Neuronal stem cell (in vitro differentiated cells): ENCODE data around the gene CCL26.

Experiments used
- DNase-seq: peaks from one replicate; pipeline ENCODE4 v3.0.0-alpha.2; 2013; ENCODE audit warnings: low spot score
- H2AFZ ChIP-seq: one replicate; pipeline ENCODE4 v1.6.1; 2013; ENCODE audit warnings: mild to moderate bottlenecking, low read length, inconsistent platforms
- H2AK5ac ChIP-seq: 2 replicates; pipeline ENCODE4 v1.6.1; 2013; ENCODE audit warnings: low read depth, mild to moderate bottlenecking, inconsistent platforms, low read length, moderate library complexity, mixed read lengths
- H2BK120ac ChIP-seq: 2 replicates; pipeline ENCODE4 v1.6.1; 2013; ENCODE audit warnings: low read depth, mild to moderate bottlenecking, inconsistent platforms, low read length, moderate library complexity, mixed read lengths
- H2BK12ac ChIP-seq: one replicate; pipeline ENCODE4 v1.6.1; 2013; ENCODE audit warnings: low read length, inconsistent platforms
- H2BK15ac ChIP-seq: 2 replicates; pipeline ENCODE4 v1.6.1; 2013; ENCODE audit warnings: mild to moderate bottlenecking, low read length, inconsistent platforms, mixed read lengths
- H2BK5ac ChIP-seq: one replicate; pipeline ENCODE4 v1.6.1; 2013; ENCODE audit warnings: inconsistent platforms, mild to moderate bottlenecking, low read length, moderate library complexity
- H3K14ac ChIP-seq: one replicate; pipeline ENCODE4 v1.6.1; 2013; ENCODE audit warnings: low read length, inconsistent platforms
- H3K18ac ChIP-seq: 2 replicates; pipeline ENCODE4 v1.6.1; 2013; ENCODE audit warnings: low read length, inconsistent platforms
- H3K23ac ChIP-seq: 2 replicates; pipeline ENCODE4 v1.6.1; 2013; ENCODE audit warnings: low read depth, mild to moderate bottlenecking, mixed read lengths, low read length, inconsistent platforms; ENCODE audit not compliant: poor library complexity
- H3K27ac ChIP-seq: replicated peaks from 3 replicates; pipeline ENCODE4 v1.5.1; 2013; ENCODE audit warnings: low read length, inconsistent platforms
- H3K27me3 ChIP-seq, 3 experiments: 2 replicates each; pipeline ENCODE4 v1.6.1; 2013; ENCODE audit warnings: low read length in 3 of 3, mild to moderate bottlenecking in 2 of 3, inconsistent platforms in 1 of 3, low read depth in 1 of 3, mixed read lengths in 1 of 3, moderate library complexity in 1 of 3; ENCODE audit not compliant: control insufficient read depth in 3 of 3, insufficient read depth in 3 of 3
- H3K36me3 ChIP-seq, 2 donors: replicated peaks in 1 of 2; 2 replicates each; pipeline ENCODE4 v1.6.1; 2013; ENCODE audit warnings: low read length in 2 of 2; ENCODE audit not compliant: control insufficient read depth in 2 of 2, insufficient read depth in 2 of 2
- H3K4ac ChIP-seq: 2 replicates; pipeline ENCODE4 v1.6.1; 2013; ENCODE audit warnings: inconsistent platforms, mild to moderate bottlenecking, low read length, moderate library complexity
- H3K4me1 ChIP-seq, 2 donors: 1 replicate in 1 of 2; 2 replicates in 1 of 2; pipeline ENCODE4 v1.6.1; 2013; ENCODE audit warnings: low read length in 2 of 2, low read depth in 1 of 2; ENCODE audit not compliant: control insufficient read depth in 2 of 2, insufficient read depth in 1 of 2
- H3K4me2 ChIP-seq: one replicate; pipeline ENCODE4 v1.6.1; 2013; ENCODE audit warnings: mild to moderate bottlenecking, low read length, inconsistent platforms; ENCODE audit not compliant: insufficient read depth, poor library complexity, severe bottlenecking
- H3K4me3 ChIP-seq, 2 donors: 2 replicates each; pipeline ENCODE4 v1.5.1; 2013; ENCODE audit warnings: low read length in 2 of 2, mild to moderate bottlenecking in 2 of 2, inconsistent platforms in 1 of 2, moderate library complexity in 1 of 2
- H3K79me1 ChIP-seq: one replicate; pipeline ENCODE4 v1.6.1; 2013; ENCODE audit warnings: low read depth, mild to moderate bottlenecking, inconsistent platforms, low read length, moderate library complexity
- H3K9ac ChIP-seq: one replicate; pipeline ENCODE4 v1.6.1; 2013; ENCODE audit warnings: mild to moderate bottlenecking, low read depth, low read length, inconsistent platforms; ENCODE audit not compliant: poor library complexity
- H3K9me3 ChIP-seq, 2 donors: replicated peaks in 1 of 2; 2 replicates each; pipeline versions ENCODE3 to v1.6.1; 2013; ENCODE audit warnings: low read length in 2 of 2, mild to moderate bottlenecking in 2 of 2, inconsistent platforms in 1 of 2, low read depth in 1 of 2, mixed read lengths in 1 of 2, moderate library complexity in 1 of 2; ENCODE audit not compliant: control insufficient read depth in 2 of 2, insufficient read depth in 1 of 2
- H4K8ac ChIP-seq: one replicate; pipeline ENCODE4 v1.6.1; 2013; ENCODE audit warnings: low read depth, mild to moderate bottlenecking, inconsistent platforms, low read length, moderate library complexity
- H4K91ac ChIP-seq: one replicate; pipeline ENCODE4 v1.6.1; 2013; ENCODE audit warnings: low read length, low read depth, mild to moderate bottlenecking, inconsistent platforms; ENCODE audit not compliant: poor library complexity
- WGBS, 2 donors: extraction: QIAGEN DNeasy Blood & Tissue Kit; methylation state at CpG; one replicate each; pipeline ENCODE4 v1.1.7; 2013; ENCODE audit warnings: missing lambda C conversion rate in 2 of 2, mixed read lengths in 1 of 2; ENCODE audit not compliant: insufficient read length in 2 of 2, insufficient replicate concordance in 1 of 2; ENCODE audit errors: extremely low coverage in 2 of 2; 5-methylcytosine and 5-hydroxymethylcytosine counted together

Gene CCL26

DNA sequence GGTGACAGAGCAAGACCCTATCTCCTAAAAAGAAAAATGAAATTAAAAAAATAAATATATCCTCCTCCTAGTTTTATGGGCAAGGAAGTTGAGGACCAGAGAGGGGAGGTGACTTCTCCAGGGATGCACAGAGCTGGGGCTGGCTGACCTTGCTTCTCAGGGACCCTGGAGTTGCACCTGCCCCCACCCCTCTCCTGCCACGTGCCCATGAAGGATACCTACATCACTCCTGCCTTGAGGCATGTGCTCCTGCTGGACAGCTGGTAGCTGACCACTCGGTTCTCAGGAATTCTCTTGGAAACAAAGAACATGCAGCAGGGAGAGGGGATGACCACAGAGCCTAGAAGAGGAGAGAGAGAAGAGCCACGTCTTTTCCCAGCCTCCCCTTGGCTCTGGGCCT, 41.1 kb upstream of the CCL26 start:
- Histone ChIP-seq H2AFZ (no peak overlapping the region), H2AK5ac (peak overlapping the region; percentile 53), H3K23ac (no peak overlapping the region), H3K79me1 (no peaks in the 10 kb centered on the region), H4K91ac (no peak overlapping the region), H3K4me2 (no peak overlapping the region), H3K27me3 (no peaks in the 10 kb centered on the region), H4K8ac (no peak overlapping the region), H3K14ac (no peak overlapping the region), H2BK15ac (peak overlapping the region; percentile 14), H3K4me3 (no peak overlapping the region), H3K18ac (peak overlapping the region; percentile 35), H3K4ac (no peak overlapping the region), H2BK12ac (no peak overlapping the region), H3K9me3 (peaks cover 0 to 1% of the 10 kb centered on the region in 2 donors), H2BK5ac (no peak overlapping the region), H3K27ac (no peak overlapping the region), H3K4me1 (peaks cover 0 to 2% of the 10 kb centered on the region in 2 donors), H3K9ac (no peak overlapping the region), H2BK120ac (no peak overlapping the region), H3K36me3 (no peaks in the 10 kb centered on the region)
- no CpG with 5 or more reads among the region's 3 CpGs for WGBS, 2 donors
- no peak for DNase-seq

DNA sequence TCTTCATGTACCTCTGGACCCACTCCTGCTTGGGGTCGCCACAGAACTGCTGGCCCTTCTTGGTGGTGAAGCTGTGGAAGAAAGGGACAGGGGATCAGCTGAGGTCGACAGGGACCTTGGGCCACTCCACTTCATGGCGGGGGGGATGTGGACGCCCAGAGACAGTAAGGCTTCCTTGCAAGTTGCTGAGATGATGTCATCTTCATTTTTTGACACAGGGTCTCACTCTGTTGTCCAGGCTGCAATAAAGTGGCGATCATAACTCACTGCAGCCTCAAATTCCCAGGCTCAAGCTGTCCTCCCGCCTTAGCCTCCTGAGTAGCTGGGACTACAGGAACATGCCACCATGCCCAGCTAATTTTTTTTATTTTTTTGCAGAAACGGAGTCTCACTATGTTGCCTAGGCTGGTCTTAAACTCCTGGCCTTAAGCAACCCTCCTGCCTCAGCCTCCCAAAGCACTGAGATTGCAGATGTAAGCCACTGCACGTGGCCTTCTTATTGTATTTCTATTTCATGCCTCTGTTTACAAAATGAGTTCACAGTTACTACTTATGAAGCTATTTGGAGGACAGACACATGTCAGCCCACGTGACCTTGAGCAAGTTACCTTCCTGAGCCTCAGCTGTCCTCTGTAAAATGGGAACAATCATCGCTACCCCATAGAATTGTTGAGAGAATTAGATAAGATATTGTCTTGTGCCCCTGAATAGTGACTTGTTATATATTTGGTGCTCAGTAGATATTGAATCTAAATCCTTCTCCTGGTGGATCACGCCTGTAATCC, 40.1 kb upstream of the CCL26 start:
- no peak overlapping the region for H3K9ac ChIP-seq
- no peak overlapping the region for H3K27ac ChIP-seq
- no peak overlapping the region for H2BK5ac ChIP-seq
- H2BK15ac ChIP-seq, result no peak overlapping the region
- no peak overlapping the region for H2AFZ ChIP-seq
- H2BK120ac ChIP-seq, result no peak overlapping the region
- no peak overlapping the region for H3K14ac ChIP-seq
- H2BK12ac ChIP-seq, result no peak overlapping the region
- no peaks in the 10 kb centered on the region for H3K36me3 ChIP-seq
- no CpG with 5 or more reads among the region's 11 CpGs for WGBS, 2 donors
- no peaks in the 10 kb centered on the region for H3K27me3 ChIP-seq
- H3K9me3 ChIP-seq, result peaks cover 1 to 7% of the 10 kb centered on the region in 2 donors
- H3K4ac ChIP-seq, result no peak overlapping the region
- no peak for DNase-seq
- no peaks in the 10 kb centered on the region for H3K79me1 ChIP-seq
- no peak overlapping the region for H3K23ac ChIP-seq
- H3K4me3 ChIP-seq, result peak overlapping the region in 1 of 2 donors; percentile 11
- no peak overlapping the region for H2AK5ac ChIP-seq
- no peak overlapping the region for H4K91ac ChIP-seq
- H3K4me2 ChIP-seq, result no peak overlapping the region
- peak overlapping the region; percentile 36 for H3K18ac ChIP-seq
- peaks cover 0 to 2% of the 10 kb centered on the region in 2 donors for H3K4me1 ChIP-seq
- no peak overlapping the region for H4K8ac ChIP-seq

DNA sequence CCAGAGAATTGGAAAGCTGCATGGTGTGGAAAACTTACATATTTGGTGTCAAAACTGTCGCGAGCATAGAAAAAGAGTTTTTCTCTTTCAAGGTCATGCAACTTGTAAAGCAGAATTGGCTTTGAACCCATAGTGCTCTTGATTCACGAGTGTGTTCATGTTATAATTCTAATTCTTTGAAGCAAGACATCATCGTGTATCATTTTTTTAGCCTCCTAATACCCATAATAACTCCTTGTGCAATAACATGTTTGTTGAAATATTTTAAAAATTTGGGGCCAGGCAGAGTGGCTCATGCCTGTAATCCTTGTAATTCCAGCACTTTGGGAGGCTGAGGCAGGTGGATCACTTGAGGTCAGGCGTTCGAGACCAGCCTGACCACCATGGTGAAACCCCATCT, 37.4 kb upstream of the CCL26 start:
- Histone ChIP-seq H3K9ac (no peak overlapping the region), H2BK12ac (no peak overlapping the region), H3K79me1 (no peaks in the 10 kb centered on the region), H3K4me3 (no peak overlapping the region), H3K27me3 (no peaks in the 10 kb centered on the region), H3K9me3 (peaks cover 5 to 14% of the 10 kb centered on the region in 2 donors), H3K18ac (no peak overlapping the region), H3K4me2 (no peak overlapping the region), H2AFZ (no peak overlapping the region), H2BK120ac (no peak overlapping the region), H4K91ac (no peak overlapping the region), H3K23ac (no peak overlapping the region), H2BK15ac (no peak overlapping the region), H3K14ac (no peak overlapping the region), H4K8ac (no peak overlapping the region), H3K4me1 (no peaks in the 10 kb centered on the region), H2AK5ac (no peak overlapping the region), H3K36me3 (no peaks in the 10 kb centered on the region), H3K4ac (no peak overlapping the region), H2BK5ac (no peak overlapping the region), H3K27ac (no peak overlapping the region)
- no CpG with 5 or more reads among the region's 6 CpGs for WGBS, 2 donors
- no peak for DNase-seq

DNA sequence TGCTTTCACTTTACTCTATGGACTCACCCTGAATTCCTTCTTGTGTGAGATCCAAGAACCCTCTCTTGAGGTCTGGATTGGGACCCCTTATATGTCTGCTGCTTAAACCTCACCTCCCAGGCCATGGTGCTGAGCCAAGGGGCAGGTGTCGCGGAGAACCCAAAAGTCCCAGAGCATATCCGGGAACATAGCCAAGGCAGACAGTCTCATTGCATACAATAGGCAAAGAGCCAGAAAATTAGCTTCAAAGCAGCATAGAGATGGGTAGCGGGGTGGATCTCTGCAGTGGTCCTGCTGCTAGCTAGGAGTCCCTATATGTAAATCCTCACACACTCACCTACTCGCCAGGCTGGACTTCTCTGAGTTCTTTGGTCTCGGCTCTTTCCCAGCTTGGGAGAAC, 36.1 kb upstream of the CCL26 start:
- Histone ChIP-seq H3K27me3 (no peaks in the 10 kb centered on the region), H3K4ac (no peak overlapping the region), H4K91ac (no peak overlapping the region), H3K9me3 (peaks cover 5 to 14% of the 10 kb centered on the region in 2 donors), H3K4me2 (no peak overlapping the region), H3K4me3 (no peak overlapping the region), H3K79me1 (no peaks in the 10 kb centered on the region), H2AFZ (no peak overlapping the region), H4K8ac (no peak overlapping the region), H2BK12ac (no peak overlapping the region), H2BK120ac (no peak overlapping the region), H2BK5ac (no peak overlapping the region), H3K23ac (no peak overlapping the region), H3K36me3 (no peaks in the 10 kb centered on the region), H3K27ac (no peak overlapping the region), H2AK5ac (no peak overlapping the region), H3K9ac (no peak overlapping the region), H3K4me1 (no peaks in the 10 kb centered on the region), H3K14ac (no peak overlapping the region), H3K18ac (no peak overlapping the region), H2BK15ac (no peak overlapping the region)
- DNase-seq, result no peak
- no CpG with 5 or more reads among the region's 6 CpGs for WGBS, 2 donors
